ENCODE results near the gene JMJD8.

DNA sequence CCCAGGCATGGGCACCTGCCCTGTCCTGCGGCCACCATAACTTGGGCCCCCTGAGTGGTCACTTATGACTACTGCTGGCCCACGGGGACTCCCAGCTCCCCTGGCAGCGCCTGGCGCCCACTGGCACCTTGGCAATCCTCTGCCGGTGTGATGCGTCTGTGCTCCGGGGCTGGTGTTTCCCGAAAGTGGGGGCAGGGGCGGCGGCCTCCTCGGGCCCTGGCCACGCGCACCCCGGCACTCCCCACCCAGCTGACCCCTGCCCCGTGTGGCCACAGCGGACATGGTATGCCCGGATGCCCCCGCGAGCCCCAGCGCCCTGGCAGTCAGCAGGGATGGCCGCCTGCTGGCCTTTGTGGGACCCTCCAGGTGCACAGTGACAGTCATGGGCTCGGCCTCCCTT is 26.6 kb downstream of the JMJD8 start:
- TF ChIP-seq EP300 (IDR thresholded peaks at IDR 0.05) (no peak), POLR2A (IDR thresholded peaks at IDR 0.05) (no peak)
- TF ChIP-seq, protein P1, sequence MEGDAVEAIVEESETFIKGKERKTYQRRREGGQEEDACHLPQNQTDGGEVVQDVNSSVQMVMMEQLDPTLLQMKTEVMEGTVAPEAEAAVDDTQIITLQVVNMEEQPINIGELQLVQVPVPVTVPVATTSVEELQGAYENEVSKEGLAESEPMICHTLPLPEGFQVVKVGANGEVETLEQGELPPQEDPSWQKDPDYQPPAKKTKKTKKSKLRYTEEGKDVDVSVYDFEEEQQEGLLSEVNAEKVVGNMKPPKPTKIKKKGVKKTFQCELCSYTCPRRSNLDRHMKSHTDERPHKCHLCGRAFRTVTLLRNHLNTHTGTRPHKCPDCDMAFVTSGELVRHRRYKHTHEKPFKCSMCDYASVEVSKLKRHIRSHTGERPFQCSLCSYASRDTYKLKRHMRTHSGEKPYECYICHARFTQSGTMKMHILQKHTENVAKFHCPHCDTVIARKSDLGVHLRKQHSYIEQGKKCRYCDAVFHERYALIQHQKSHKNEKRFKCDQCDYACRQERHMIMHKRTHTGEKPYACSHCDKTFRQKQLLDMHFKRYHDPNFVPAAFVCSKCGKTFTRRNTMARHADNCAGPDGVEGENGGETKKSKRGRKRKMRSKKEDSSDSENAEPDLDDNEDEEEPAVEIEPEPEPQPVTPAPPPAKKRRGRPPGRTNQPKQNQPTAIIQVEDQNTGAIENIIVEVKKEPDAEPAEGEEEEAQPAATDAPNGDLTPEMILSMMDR (IDR thresholded peaks at IDR 0.05), result no peak

Measured in stomach (tissue), 4 donors.